ENCODE measurements around the gene JPT1. TPM values are rescaled to one million over a fixed set of nuclear protein-coding genes. Genes with fewer than 3 reads are reported as not detected.
"Not testable (repeated sequence)": the region's sequence is repeated elsewhere in the genome, so short reads cannot be mapped to it uniquely, and the experiment has no call there.

Gene JPT1
- total RNA-seq, 1 experiment from 2014 or later = 210 TPM

DNA sequence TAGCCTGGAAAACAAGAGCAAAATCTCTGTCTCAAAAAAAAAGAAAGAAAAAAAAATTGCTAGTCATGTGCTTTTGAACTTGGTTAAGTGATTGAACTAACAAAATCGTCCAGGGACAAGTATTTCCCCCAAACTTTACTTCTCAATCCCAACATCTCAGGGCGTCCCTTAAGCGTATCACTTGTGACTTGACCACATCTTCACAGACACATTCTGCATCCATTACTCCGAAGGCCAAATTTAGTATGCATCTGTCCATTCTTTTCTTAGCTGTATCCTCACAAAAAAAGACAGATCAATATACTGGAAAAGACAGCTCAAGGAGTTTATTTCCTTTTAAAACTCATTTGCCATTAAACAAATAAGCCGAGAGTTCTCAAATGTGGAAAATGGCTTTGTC, 5.9 kb upstream of the JPT1 start:
- H3K4me3 ChIP-seq (ENCODE audit: low read depth, low read length) = no peak overlapping the region
- no peaks in the 10 kb centered on the region for H3K27me3 ChIP-seq (replicated peaks; ENCODE audit: control insufficient read depth, insufficient read depth, low read length)
- H3K9me3 ChIP-seq = no peaks in the 10 kb centered on the region
- no peaks in the 10 kb centered on the region for H3K9me3 Mint-ChIP-seq (ENCODE audit: unreplicated experiment)
- peaks cover 49% of the 10 kb centered on the region for H3K36me3 Mint-ChIP-seq (ENCODE audit: insufficient read depth, unreplicated experiment)
- no peaks in the 10 kb centered on the region for H3K27me3 Mint-ChIP-seq (ENCODE audit: insufficient read depth, unreplicated experiment)
- no peak overlapping the region for H3K4me3 Mint-ChIP-seq (ENCODE audit: unreplicated experiment)
- POLR2A ChIA-PET = no interaction called here
- H3K4me1 ChIP-seq = peaks cover 22% of the 10 kb centered on the region
- TF ChIP-seq, protein P1, sequence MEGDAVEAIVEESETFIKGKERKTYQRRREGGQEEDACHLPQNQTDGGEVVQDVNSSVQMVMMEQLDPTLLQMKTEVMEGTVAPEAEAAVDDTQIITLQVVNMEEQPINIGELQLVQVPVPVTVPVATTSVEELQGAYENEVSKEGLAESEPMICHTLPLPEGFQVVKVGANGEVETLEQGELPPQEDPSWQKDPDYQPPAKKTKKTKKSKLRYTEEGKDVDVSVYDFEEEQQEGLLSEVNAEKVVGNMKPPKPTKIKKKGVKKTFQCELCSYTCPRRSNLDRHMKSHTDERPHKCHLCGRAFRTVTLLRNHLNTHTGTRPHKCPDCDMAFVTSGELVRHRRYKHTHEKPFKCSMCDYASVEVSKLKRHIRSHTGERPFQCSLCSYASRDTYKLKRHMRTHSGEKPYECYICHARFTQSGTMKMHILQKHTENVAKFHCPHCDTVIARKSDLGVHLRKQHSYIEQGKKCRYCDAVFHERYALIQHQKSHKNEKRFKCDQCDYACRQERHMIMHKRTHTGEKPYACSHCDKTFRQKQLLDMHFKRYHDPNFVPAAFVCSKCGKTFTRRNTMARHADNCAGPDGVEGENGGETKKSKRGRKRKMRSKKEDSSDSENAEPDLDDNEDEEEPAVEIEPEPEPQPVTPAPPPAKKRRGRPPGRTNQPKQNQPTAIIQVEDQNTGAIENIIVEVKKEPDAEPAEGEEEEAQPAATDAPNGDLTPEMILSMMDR (IDR thresholded peaks at IDR 0.05; ENCODE audit: insufficient read depth in 1 of 2, low read depth in 1 of 2, low read length in 1 of 2, severe bottlenecking in 1 of 2, unreplicated experiment in 1 of 2) = no peak
- no peak for DNase-seq
- CTCF ChIA-PET = interaction anchor here (0.6 kb wide), 1 partner anchor 151 kb away, joined by 5 read pairs; no protein-coding TSS in a partner anchor
- BruUV-seq (replicated peaks) = no TSS peak
- intact Hi-C loops (cut with micrococcal nuclease; ENCODE audit: unreplicated experiment) = no loop called here
- no peak overlapping the region for H3K27ac Mint-ChIP-seq (ENCODE audit: unreplicated experiment)
- H3K36me3 ChIP-seq (ENCODE audit: control insufficient read depth, insufficient read depth, low read length) = no peaks in the 10 kb centered on the region
- H3K4me1 Mint-ChIP-seq (ENCODE audit: low read depth, unreplicated experiment) = peaks cover 24% of the 10 kb centered on the region

DNA sequence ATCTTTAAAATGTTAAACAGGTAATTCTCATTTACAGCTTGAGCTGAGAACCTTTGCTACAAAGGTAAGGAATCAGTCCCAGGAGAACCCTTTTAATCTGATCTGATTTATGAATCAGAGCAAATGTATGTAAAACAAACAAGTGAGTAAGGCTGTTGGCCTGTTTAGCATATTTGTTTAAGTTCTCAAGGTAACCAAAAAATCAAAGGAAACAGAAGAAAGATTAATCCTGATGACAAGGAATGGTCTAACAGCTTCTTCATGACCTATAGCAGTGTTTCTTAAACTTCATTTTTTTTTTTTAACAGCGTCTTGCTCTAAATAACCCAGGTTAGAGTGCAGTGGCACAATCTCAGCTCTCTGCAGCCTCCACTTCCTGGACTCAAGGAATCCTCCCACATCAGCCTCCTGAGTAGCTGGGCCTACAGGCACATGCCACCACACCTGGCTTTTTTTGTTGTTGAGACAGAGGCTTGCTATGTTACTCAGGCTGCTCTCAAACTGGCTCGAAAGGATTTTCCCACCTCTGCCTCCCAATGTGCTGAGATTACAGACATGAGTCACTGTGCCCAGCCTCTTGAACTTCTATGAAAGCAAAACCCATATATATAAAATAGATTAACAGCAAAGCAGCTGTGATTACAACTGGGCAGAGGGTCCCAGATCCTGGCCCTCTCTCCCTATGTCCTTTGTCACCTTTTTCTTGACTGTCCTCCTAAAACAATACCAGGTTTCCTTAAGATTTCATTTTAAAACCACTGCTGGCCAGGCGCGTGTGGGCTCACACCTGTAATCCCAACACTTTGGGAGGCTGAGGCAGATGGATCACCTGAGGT, 5.1 kb upstream of the JPT1 start:
- Mint-ChIP-seq H3K27ac (ENCODE audit: unreplicated experiment) (peak overlapping the region; percentile 83), H3K36me3 (ENCODE audit: insufficient read depth, unreplicated experiment) (peaks cover 49% of the 10 kb centered on the region), H3K4me1 (ENCODE audit: low read depth, unreplicated experiment) (peaks cover 30% of the 10 kb centered on the region), H3K4me3 (ENCODE audit: unreplicated experiment) (no peak overlapping the region), H3K27me3 (ENCODE audit: insufficient read depth, unreplicated experiment) (no peaks in the 10 kb centered on the region), H3K9me3 (ENCODE audit: unreplicated experiment) (no peaks in the 10 kb centered on the region)
- intact Hi-C loops (cut with micrococcal nuclease; ENCODE audit: unreplicated experiment) = no loop called here
- DNase-seq = peak in 1 of 2 experiments; percentile 29
- CTCF ChIA-PET = interaction anchor here (0.6 to 1.2 kb wide), 2 partner anchors 13 to 150 kb away, joined by 4 to 5 read pairs; no protein-coding TSS in a partner anchor
- BruUV-seq (replicated peaks) = no TSS peak
- POLR2A ChIA-PET = interaction anchor here (0.5 kb wide), 1 partner anchor 24 kb away, joined by 4 read pairs; the partner anchor contains the start of gene SUMO2
- H3K9me3 ChIP-seq = no peaks in the 10 kb centered on the region
- H3K4me3 ChIP-seq (ENCODE audit: low read depth, low read length) = no peak overlapping the region
- TF ChIP-seq, protein P1 (IDR thresholded peaks at IDR 0.05; ENCODE audit: insufficient read depth in 1 of 2, low read depth in 1 of 2, low read length in 1 of 2, severe bottlenecking in 1 of 2, unreplicated experiment in 1 of 2) = no peak
- H3K36me3 ChIP-seq (ENCODE audit: control insufficient read depth, insufficient read depth, low read length) = no peaks in the 10 kb centered on the region
- no peaks in the 10 kb centered on the region for H3K27me3 ChIP-seq (replicated peaks; ENCODE audit: control insufficient read depth, insufficient read depth, low read length)
- peaks cover 27% of the 10 kb centered on the region for H3K4me1 ChIP-seq

DNA sequence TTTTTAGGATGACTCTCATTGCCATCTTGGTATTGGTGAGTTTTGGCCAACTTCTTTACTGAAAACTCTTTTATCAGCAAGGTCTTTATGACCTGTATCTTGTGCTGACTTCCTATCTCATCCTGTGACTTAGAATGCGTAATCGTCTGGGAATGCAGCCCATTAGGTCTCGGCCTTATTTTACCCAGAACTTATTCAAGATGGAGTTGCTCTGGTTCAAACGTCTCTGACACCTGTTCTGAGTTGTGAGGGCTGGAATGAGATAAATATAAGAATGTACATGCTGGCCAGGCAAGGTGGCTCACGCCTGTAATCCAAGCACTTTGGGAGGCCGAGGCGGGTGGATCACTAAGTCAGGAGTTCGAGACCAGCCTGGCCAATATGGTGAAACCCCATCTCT, 4.2 kb upstream of the JPT1 start:
- DNase-seq; H3K27ac Mint-ChIP-seq (ENCODE audit: unreplicated experiment); H3K4me3 Mint-ChIP-seq (ENCODE audit: unreplicated experiment): not testable (repeated sequence)

More for the DNA sequence above, 4.2 kb upstream of the JPT1 start:
- intact Hi-C loops (cut with micrococcal nuclease; ENCODE audit: unreplicated experiment); H3K36me3 ChIP-seq (ENCODE audit: control insufficient read depth, insufficient read depth, low read length); H3K9me3 Mint-ChIP-seq (ENCODE audit: unreplicated experiment); H3K9me3 ChIP-seq; CTCF ChIA-PET; H3K27me3 Mint-ChIP-seq (ENCODE audit: insufficient read depth, unreplicated experiment); H3K27me3 ChIP-seq (replicated peaks; ENCODE audit: control insufficient read depth, insufficient read depth, low read length); BruUV-seq (replicated peaks); H3K4me3 ChIP-seq (ENCODE audit: low read depth, low read length): not testable (repeated sequence)
- POLR2A ChIA-PET = interaction anchor here (0.6 kb wide), 1 partner anchor 146 kb away, joined by 3 read pairs; the partner anchor contains the start of gene MRPL58
- H3K4me1 Mint-ChIP-seq (ENCODE audit: low read depth, unreplicated experiment) = peaks cover 30% of the 10 kb centered on the region
- H3K4me1 ChIP-seq = peaks cover 27% of the 10 kb centered on the region
- H3K36me3 Mint-ChIP-seq (ENCODE audit: insufficient read depth, unreplicated experiment) = peaks cover 50% of the 10 kb centered on the region

Data from Caco-2 (cell line).